Fibroblast of pulmonary artery (primary cell): ENCODE data around the gene WIF1.

Experiments used
- DNase-seq: peaks from one replicate; pipeline ENCODE4 v3.0.0-alpha.2; 2010; ENCODE audit warnings: low read depth
- H3K4me3 ChIP-seq: replicated peaks from 2 replicates; pipeline ENCODE4 v1.5.1; 2011; ENCODE audit warnings: low read depth, mild to moderate bottlenecking, control low read depth, low read length, moderate library complexity
- TF ChIP-seq, protein P1 (sequence below): IDR thresholded peaks from 2 replicates; pipeline ENCODE4 v1.5.1; 2011; ENCODE audit warnings: mild to moderate bottlenecking, control low read depth, low read length, inconsistent platforms; ENCODE audit errors: missing control alignments

The WIF1 gene

GRCh38 chr12:65122703-65123102, 1.6 kb upstream of the WIF1 start:
- DNase-seq, result no peak
- TF ChIP-seq, protein P1, sequence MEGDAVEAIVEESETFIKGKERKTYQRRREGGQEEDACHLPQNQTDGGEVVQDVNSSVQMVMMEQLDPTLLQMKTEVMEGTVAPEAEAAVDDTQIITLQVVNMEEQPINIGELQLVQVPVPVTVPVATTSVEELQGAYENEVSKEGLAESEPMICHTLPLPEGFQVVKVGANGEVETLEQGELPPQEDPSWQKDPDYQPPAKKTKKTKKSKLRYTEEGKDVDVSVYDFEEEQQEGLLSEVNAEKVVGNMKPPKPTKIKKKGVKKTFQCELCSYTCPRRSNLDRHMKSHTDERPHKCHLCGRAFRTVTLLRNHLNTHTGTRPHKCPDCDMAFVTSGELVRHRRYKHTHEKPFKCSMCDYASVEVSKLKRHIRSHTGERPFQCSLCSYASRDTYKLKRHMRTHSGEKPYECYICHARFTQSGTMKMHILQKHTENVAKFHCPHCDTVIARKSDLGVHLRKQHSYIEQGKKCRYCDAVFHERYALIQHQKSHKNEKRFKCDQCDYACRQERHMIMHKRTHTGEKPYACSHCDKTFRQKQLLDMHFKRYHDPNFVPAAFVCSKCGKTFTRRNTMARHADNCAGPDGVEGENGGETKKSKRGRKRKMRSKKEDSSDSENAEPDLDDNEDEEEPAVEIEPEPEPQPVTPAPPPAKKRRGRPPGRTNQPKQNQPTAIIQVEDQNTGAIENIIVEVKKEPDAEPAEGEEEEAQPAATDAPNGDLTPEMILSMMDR, result no peak
- H3K4me3 ChIP-seq, result no peak overlapping the region

GRCh38 chr12:65121956-65122469, 908 bp upstream of the WIF1 start:
- H3K4me3 ChIP-seq, result no peak overlapping the region
- TF ChIP-seq, protein P1, result no peak
- DNase-seq, result no peak

GRCh38 chr12:65119063-65119462, 2.0 kb downstream of the WIF1 start:
- TF ChIP-seq, protein P1, result no peak
- no peak for DNase-seq
- no peak overlapping the region for H3K4me3 ChIP-seq

GRCh38 chr12:65113621-65114035, 7.5 kb downstream of the WIF1 start:
- TF ChIP-seq, protein P1, result no peak
- no peak for DNase-seq
- H3K4me3 ChIP-seq, result no peak overlapping the region

DNA sequence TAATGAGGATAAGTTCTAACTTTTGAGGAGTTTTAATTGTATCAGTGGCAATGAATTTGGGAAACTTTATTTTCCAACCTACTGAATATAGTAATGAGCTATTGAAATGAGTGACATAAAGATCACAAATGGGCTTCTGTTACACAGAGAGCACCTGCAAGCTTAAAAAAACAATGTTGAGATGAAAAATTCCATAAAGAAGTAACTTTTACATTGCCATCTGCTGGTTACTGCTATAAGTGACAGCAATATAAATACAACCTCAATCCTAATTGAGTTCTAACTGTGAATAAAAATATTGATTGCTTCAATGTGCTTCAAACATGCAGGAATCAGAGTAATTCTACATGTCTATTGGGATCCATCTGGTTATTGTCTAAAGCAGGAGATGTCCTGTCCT, 14.2 kb downstream of the WIF1 start:
- no peak overlapping the region for H3K4me3 ChIP-seq
- TF ChIP-seq, protein P1, result peak; percentile 46
- DNase-seq, result peak; percentile 17

GRCh38 chr12:65100140-65100539, 21.0 kb downstream of the WIF1 start:
- DNase-seq, result no peak
- TF ChIP-seq, protein P1, result no peak
- no peak overlapping the region for H3K4me3 ChIP-seq

DNA sequence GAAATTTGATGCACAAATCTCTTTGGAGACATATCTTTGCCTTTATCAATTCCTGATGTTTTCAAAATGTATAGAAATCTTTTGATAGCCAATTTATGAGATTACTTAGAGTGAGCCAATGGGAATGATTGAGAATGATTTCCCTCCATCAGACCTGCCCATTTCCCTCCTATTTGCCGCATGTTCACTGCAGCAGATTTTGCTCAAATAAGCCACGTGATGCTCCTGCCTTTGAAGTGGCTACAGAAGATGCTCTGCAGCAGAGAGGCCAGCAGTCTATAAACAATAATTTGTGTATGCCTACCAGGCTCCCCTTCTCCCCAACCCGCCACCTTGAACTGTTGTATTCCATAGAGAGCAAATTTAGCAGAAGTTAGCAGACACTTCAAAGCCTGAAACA, 21.9 kb downstream of the WIF1 start:
- H3K4me3 ChIP-seq, result no peak overlapping the region
- TF ChIP-seq, protein P1, result no peak
- no peak for DNase-seq
